Measurements from ENCODE around the gene HEATR3. TPM values are rescaled to one million over a fixed set of nuclear protein-coding genes. Genes with fewer than 3 reads are reported as not detected.

Gene HEATR3
- total and polyA plus RNA-seq, 3 donors from 2014 or later = 13.5 to 51.2 (median 44.0) TPM

DNA sequence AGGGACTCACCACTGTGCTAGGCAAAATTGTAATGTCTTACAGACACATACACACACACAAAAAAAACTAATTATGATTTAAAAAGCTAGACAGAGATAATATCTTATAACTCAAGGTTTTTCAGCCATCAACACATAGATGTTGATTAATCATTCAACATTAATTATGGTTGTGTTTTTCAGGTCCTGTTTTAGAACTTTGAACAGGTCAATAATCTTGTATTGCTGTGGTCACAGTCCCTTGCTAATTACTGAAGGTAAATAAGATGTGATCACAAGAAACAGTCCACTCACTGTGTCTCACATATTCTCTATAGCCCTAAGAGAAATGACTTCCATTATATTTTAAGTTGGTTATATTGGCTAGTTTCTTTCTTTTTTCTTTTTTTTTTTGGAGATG, 54.9 kb downstream of the HEATR3 start:
- Histone ChIP-seq H3K4me3 (no peak overlapping the region), H3K36me3 (ENCODE audit: low read depth, missing control alignments) (no peaks in the 10 kb centered on the region), H3K4me1 (no peaks in the 10 kb centered on the region), H3K27me3 (no peaks in the 10 kb centered on the region), H3K27ac (no peak overlapping the region), H3K9me3 (no peaks in the 10 kb centered on the region)
- no peak for DNase-seq
- TF ChIP-seq, protein P1, sequence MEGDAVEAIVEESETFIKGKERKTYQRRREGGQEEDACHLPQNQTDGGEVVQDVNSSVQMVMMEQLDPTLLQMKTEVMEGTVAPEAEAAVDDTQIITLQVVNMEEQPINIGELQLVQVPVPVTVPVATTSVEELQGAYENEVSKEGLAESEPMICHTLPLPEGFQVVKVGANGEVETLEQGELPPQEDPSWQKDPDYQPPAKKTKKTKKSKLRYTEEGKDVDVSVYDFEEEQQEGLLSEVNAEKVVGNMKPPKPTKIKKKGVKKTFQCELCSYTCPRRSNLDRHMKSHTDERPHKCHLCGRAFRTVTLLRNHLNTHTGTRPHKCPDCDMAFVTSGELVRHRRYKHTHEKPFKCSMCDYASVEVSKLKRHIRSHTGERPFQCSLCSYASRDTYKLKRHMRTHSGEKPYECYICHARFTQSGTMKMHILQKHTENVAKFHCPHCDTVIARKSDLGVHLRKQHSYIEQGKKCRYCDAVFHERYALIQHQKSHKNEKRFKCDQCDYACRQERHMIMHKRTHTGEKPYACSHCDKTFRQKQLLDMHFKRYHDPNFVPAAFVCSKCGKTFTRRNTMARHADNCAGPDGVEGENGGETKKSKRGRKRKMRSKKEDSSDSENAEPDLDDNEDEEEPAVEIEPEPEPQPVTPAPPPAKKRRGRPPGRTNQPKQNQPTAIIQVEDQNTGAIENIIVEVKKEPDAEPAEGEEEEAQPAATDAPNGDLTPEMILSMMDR (IDR thresholded peaks at IDR 0.05) = no peak
- TF ChIP-seq POLR2A (IDR thresholded peaks at IDR 0.05) = no peak
- intact Hi-C loops (cut with DNase I; ENCODE audit: low total_unique reads) = no loop called here

DNA sequence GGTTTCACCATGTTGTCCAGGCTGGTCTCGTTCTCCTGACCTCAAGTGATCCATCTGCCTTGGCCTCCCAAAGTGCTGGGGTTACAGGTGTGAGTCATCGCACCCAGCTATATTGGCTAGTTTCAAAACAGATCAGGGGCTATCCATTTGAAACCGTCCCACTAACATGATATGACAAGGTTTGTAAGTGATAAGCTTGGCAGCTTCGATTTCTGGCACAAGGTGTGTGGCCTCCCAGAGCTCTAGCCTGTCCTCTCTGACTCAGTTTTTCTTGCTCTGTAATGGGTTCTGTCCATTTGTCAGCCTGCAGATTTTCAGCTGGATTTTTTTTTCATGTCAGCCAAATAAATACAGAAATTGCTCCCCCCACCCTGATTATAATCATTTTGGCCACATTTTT, 55.5 kb downstream of the HEATR3 start:
- H3K27ac ChIP-seq = no peak overlapping the region
- H3K36me3 ChIP-seq (ENCODE audit: low read depth, missing control alignments) = no peaks in the 10 kb centered on the region
- WGBS, 2 donors = 80 to 90% methylated on average over 4 of the region's 4 CpGs
- no peaks in the 10 kb centered on the region for H3K4me1 ChIP-seq
- H3K9me3 ChIP-seq = no peaks in the 10 kb centered on the region
- intact Hi-C loops (cut with DNase I; ENCODE audit: low total_unique reads) = no loop called here
- no peak overlapping the region for H3K4me3 ChIP-seq
- no peak for DNase-seq
- H3K27me3 ChIP-seq = no peaks in the 10 kb centered on the region
- TF ChIP-seq POLR2A (IDR thresholded peaks at IDR 0.05) = no peak
- TF ChIP-seq, protein P1 (IDR thresholded peaks at IDR 0.05) = no peak

DNA sequence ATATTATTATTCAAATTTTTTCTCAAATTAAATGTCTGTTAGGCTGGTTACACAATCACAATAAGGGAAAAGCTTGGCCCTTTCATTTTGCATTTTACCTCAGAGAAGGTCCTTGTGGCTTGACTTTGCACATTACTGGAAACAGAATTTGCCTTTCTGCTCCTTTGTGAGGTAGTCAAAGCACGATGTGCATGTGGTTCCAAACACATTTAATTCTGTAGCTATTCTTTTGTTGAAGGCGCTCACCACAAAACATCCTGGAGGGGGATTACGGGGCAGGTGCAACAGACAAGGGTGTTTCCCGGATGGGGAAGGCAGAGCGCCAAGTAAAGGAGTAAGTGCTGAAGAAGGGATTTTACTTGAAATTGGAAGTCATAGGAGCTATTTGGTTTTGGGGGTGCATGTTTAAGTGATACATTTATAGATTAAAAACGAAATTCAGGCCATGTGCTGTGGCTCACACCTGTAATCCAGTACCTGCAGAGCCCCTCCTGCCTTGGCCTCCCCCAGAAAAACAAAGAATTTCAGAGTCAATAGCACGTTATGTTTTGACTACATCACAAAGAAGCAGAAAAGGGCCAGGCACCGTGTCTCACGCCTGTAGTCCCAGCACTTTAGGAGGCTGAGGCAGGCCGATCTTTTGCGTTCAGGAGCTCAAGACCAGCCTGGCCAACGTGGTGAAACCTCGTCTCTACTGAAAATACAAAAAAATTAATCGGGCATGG, 56.1 kb downstream of the HEATR3 start:
- Histone ChIP-seq H3K27me3 (no peaks in the 10 kb centered on the region), H3K9me3 (no peaks in the 10 kb centered on the region), H3K4me3 (no peak overlapping the region), H3K4me1 (no peaks in the 10 kb centered on the region), H3K27ac (no peak overlapping the region), H3K36me3 (ENCODE audit: low read depth, missing control alignments) (no peaks in the 10 kb centered on the region)
- no peak for TF ChIP-seq POLR2A (IDR thresholded peaks at IDR 0.05)
- TF ChIP-seq, protein P1 (IDR thresholded peaks at IDR 0.05) = no peak
- intact Hi-C loops (cut with DNase I; ENCODE audit: low total_unique reads) = no loop called here
- WGBS, 2 donors = 78 to 82% methylated on average over 14 of the region's 14 CpGs
- DNase-seq = no peak

DNA sequence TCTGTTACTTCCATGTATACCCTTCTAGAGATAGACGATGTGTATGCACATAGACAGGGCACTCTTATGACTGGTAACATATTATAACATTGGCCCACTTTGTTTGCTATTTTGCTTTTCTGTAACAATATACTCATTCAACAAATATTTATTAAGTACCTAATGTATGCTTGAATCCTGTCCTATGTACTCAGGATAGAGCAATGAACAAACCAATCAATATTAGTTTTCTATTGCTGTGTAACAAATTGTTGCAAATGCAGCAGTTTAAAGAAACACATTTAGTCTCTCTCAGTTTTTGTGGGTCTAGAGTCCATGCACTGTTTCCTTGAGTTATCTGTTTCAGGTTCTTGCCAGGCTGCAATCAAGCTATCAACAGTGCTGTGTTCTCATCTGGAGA, 57.6 kb downstream of the HEATR3 start:
- Histone ChIP-seq H3K4me3 (no peak overlapping the region), H3K27me3 (no peaks in the 10 kb centered on the region), H3K27ac (no peak overlapping the region), H3K4me1 (no peaks in the 10 kb centered on the region), H3K36me3 (ENCODE audit: low read depth, missing control alignments) (no peaks in the 10 kb centered on the region), H3K9me3 (no peaks in the 10 kb centered on the region)
- intact Hi-C loops (cut with DNase I; ENCODE audit: low total_unique reads) = no loop called here
- no peak for TF ChIP-seq POLR2A (IDR thresholded peaks at IDR 0.05)
- TF ChIP-seq, protein P1 (IDR thresholded peaks at IDR 0.05) = no peak
- DNase-seq = no peak
- WGBS, 2 donors = 63 to 83% methylated on average over 1 of the region's 1 CpG

DNA sequence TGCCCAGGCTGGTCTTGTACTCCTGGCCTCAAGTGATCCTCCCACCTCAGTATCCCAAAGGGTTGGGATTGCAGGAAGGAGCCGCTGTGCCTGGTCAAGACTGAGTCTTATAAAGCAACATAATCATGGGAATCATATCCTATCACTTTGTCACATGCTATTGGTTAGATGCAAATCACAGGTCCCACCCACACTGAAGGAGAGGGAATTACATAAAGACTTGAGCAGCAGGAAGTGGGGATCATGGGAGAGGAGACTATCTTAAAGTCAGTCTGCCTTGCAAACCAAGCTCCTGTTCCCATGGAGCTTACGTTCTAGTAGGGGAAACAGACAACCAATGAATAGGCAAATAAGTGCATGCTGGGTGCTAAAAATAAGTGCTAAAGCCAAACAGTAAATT, 59.0 kb downstream of the HEATR3 start:
- H3K9me3 ChIP-seq = no peaks in the 10 kb centered on the region
- no peaks in the 10 kb centered on the region for H3K36me3 ChIP-seq (ENCODE audit: low read depth, missing control alignments)
- no peak for DNase-seq
- TF ChIP-seq, protein P1 (IDR thresholded peaks at IDR 0.05) = no peak
- no peak for TF ChIP-seq POLR2A (IDR thresholded peaks at IDR 0.05)
- no peak overlapping the region for H3K27ac ChIP-seq
- no peak overlapping the region for H3K4me3 ChIP-seq
- H3K27me3 ChIP-seq = no peaks in the 10 kb centered on the region
- intact Hi-C loops (cut with DNase I; ENCODE audit: low total_unique reads) = no loop called here
- WGBS, 2 donors = 84 to 97% methylated on average over 2 of the region's 2 CpGs
- H3K4me1 ChIP-seq = no peaks in the 10 kb centered on the region
